GM10266 (cell line): ENCODE measurements around the gene INTS11.

Experiments
- DNase-seq: peaks from one replicate; pipeline ENCODE4 v3.0.0; 2012; ENCODE audit errors: extremely low spot score
- TF ChIP-seq, protein P1 (sequence below): IDR thresholded peaks from 2 replicates; pipeline ENCODE4 v1.5.1; 2012; ENCODE audit warnings: mild to moderate bottlenecking, low read depth; ENCODE audit not compliant: control insufficient read depth, insufficient read depth; ENCODE audit errors: missing control alignments

The INTS11 gene

DNA sequence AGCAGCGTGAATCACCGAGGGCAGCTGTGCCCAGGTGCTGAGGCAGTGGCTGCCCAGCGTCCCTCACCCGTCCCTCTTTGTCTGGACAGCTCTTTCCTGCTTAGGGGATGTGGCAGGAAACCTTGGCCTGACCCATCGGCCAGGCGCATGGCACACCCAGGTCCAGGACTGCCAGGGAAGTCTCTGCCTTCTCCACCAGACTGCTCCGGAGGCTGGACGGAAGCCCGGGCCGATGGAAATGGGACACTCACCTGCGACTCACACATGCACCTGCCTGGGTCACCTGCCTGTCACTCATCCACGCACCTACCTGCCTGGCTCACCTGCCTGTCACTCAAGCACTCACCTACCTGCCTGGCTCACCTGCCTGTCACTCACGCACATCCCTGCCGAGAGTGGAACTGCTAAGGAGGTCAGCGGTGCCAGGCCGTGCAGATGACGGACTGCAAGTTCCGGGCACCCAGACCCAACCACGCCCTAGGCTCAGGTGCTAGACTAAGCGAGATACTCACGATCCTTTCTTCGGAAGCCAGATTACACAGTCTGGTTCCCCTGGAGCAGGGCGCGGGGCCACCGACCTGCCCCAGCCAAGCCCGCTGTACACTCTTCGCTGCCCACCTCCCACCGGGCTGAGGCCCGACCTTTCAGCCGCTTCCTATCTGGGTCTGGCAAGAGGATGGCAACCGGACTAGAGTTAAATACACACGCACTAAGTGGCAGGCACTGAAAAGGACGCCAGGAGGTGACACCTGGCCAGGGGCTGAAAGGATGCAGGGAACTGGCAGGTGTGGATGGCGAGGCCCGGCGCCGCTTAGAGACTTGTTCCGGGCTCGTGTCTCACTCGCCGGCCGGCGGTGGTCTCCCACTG is 51.9 kb downstream of the INTS11 start:
- no peak for DNase-seq
- TF ChIP-seq, protein P1, sequence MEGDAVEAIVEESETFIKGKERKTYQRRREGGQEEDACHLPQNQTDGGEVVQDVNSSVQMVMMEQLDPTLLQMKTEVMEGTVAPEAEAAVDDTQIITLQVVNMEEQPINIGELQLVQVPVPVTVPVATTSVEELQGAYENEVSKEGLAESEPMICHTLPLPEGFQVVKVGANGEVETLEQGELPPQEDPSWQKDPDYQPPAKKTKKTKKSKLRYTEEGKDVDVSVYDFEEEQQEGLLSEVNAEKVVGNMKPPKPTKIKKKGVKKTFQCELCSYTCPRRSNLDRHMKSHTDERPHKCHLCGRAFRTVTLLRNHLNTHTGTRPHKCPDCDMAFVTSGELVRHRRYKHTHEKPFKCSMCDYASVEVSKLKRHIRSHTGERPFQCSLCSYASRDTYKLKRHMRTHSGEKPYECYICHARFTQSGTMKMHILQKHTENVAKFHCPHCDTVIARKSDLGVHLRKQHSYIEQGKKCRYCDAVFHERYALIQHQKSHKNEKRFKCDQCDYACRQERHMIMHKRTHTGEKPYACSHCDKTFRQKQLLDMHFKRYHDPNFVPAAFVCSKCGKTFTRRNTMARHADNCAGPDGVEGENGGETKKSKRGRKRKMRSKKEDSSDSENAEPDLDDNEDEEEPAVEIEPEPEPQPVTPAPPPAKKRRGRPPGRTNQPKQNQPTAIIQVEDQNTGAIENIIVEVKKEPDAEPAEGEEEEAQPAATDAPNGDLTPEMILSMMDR = no peak

DNA sequence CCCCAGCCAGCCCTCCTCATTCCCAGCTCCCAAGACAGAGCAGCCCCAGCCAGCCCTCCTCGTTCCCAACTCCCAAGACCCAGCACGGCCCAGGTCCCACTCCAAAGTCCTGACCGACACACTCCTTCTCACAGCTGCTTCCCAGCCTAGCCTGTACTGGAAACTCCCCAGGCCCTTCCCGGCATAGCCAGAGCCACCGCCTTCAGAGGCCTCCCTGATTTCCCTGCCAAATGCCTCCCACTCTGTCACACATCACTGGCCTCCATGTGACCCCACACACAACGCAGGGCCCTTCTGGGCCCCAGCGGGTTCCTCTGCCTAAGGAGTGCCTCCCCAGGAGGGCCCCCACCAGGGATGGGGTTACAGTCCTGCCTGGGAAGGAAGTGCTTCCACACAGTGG is 53.6 kb downstream of the INTS11 start:
- TF ChIP-seq, protein P1 = no peak
- no peak for DNase-seq

DNA sequence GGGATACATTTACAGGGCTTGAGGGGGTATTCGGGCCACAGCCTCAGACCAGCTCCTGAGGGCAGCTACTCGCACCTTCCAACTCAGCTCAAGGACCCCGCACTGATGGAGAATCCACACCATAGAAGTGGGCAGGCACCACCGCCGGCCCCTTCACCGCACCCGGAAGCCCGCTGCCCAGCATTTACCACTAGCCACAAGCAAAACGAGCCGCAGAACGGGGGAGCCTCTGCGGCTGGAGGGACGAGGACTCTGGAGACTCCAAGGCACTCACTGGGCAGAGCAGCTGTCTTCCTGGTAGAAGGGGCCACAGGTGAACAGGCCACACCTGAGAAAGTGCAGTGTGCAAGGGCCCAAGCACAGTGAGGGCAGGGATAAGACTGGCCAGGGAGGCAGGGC is 56.2 kb downstream of the INTS11 start:
- no peak for DNase-seq
- TF ChIP-seq, protein P1 = no peak

- no peak for DNase-seq
- TF ChIP-seq, protein P1 = no peak
Observed at GRCh38 chr1:1267488-1268283, 56.8 kb downstream of the INTS11 start.

DNA sequence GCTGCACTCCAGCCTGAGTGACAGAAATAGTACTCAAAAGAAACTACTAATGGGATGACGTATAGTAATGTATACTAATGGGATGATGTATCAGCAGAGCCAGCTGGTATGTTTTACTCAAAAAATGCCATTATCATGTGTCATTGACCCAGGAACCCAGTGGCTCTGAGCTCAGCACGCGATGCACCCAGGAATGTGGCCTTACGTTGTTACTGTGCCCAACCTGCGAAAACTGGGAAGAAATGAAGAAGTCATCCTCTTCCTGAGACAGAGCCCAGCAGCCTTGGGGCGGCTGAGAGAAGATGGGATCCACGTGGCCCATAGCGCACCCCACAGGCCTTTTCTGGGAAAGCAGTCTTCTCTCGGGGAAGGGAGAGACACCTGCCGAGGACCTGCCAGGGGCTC is 59.6 kb downstream of the INTS11 start:
- TF ChIP-seq, protein P1 = no peak
- no peak for DNase-seq

DNA sequence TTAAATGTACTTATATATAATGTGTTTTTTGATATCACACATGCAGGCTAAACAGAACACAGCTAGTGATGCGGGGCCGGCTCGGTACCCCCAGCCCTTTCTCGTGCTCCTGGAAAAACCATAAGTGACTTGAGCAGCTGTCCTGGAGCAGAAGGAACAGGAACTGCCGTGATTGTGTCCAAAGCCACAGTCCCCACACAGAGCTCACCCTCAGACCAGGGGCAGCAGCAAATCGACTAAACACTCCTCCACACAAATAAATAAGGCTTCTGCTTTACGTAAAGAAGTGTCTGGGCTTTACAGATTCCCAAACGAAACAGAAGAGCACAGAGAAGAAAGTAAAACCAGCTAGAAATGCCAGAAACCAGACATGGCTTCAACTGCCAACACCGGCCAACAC is 60.4 kb downstream of the INTS11 start:
- TF ChIP-seq, protein P1 = no peak
- DNase-seq = no peak

GRCh38 chr1:1262758-1263157 is 61.7 kb downstream of the INTS11 start:
- TF ChIP-seq, protein P1 = no peak
- DNase-seq = no peak
